GM12873 (cell line): ENCODE data around the gene SYDE2.

Experiments used
- CTCF ChIP-seq: IDR thresholded peaks from 2 replicates; pipeline ENCODE4 v1.5.1; 2012; ENCODE audit warnings: low read depth, mild to moderate bottlenecking, moderate library complexity, low read length, control low read depth; ENCODE audit not compliant: insufficient read depth; ENCODE audit errors: missing control alignments

SYDE2 gene

GRCh38 chr1:85196358-85196757 lies 4.5 kb downstream of the SYDE2 start:
- TF ChIP-seq CTCF, result no peak

- TF ChIP-seq CTCF, result no peak
Observed at GRCh38 chr1:85195703-85196102, 5.1 kb downstream of the SYDE2 start.

GRCh38 chr1:85189120-85189519 lies 11.7 kb downstream of the SYDE2 start:
- no peak for TF ChIP-seq CTCF

GRCh38 chr1:85188530-85188929 lies 12.3 kb downstream of the SYDE2 start:
- TF ChIP-seq CTCF, result no peak

- TF ChIP-seq CTCF, result no peak
Observed at GRCh38 chr1:85184245-85184644, 16.6 kb downstream of the SYDE2 start.

GRCh38 chr1:85182700-85183099 lies 18.1 kb downstream of the SYDE2 start:
- no peak for TF ChIP-seq CTCF

- no peak for TF ChIP-seq CTCF
Observed at GRCh38 chr1:85180869-85181268, 19.9 kb downstream of the SYDE2 start.
